T-helper 9 cell (primary cell): ENCODE measurements around the gene CYP17A1.

Experiments
- DNase-seq: peaks from one replicate; pipeline ENCODE4 v3.0.0-alpha.2; 2020

The CYP17A1 gene

GRCh38 chr10:102802920-102803534 lies 34.2 kb downstream of the CYP17A1 start:
- no peak for DNase-seq

DNA sequence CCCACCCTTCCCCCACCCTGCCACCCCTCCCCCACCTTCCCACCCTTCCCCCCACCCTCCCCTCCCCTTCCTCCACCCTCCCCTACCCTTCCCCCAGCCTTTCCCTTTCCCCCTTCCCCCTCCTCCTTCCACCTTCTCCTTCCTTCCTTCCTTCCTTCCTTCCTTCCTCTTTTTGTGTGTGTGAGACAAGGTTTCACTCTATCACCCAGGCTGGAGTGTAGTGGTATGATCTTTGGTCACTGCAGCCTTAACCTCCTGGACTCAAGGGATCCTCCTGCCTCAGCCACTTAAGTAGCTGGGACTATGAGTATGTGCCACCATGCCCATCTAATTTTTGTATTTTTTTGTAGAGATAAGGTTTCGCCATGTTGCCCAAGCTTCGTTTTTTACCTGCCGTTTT lies 35.2 kb downstream of the CYP17A1 start:
- DNase-seq, result no peak

DNA sequence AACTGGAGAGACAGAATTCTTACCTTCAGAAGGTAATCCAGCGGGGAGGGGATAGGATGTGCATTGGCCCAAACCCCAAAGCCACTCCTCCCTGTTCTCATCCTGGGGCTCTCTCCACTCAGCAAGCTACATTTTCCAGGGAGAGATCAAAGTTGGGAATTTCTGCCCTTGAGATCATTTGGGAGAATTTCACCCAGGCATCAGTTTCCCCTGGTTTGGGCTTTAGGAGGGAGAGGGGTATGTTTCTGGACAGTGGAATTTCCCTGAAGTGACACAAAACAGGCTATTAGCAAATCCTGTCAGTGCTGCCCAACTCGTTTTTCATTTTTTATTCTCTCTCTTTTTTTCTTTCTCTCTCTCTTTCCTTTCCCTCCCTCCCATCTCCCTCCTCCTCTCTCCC lies 35.7 kb downstream of the CYP17A1 start:
- no peak for DNase-seq

- no peak for DNase-seq
These were observed 36.4 kb downstream of the CYP17A1 start for GRCh38 chr10:102800611-102801335.

GRCh38 chr10:102799691-102800471 lies 37.3 kb downstream of the CYP17A1 start:
- DNase-seq, result no peak

- peak; percentile 4 for DNase-seq
These were observed 40.6 kb downstream of the CYP17A1 start for GRCh38 chr10:102796407-102797176.

GRCh38 chr10:102795453-102796406 lies 41.5 kb downstream of the CYP17A1 start:
- DNase-seq, result no peak

GRCh38 chr10:102791754-102792395 lies 45.3 kb downstream of the CYP17A1 start:
- no peak for DNase-seq

- no peak for DNase-seq
These were observed 51.4 kb downstream of the CYP17A1 start for GRCh38 chr10:102785818-102786217.

GRCh38 chr10:102783568-102783967 lies 53.6 kb downstream of the CYP17A1 start:
- no peak for DNase-seq

- DNase-seq, result no peak
These were observed 54.3 kb downstream of the CYP17A1 start for GRCh38 chr10:102782673-102783551.

DNA sequence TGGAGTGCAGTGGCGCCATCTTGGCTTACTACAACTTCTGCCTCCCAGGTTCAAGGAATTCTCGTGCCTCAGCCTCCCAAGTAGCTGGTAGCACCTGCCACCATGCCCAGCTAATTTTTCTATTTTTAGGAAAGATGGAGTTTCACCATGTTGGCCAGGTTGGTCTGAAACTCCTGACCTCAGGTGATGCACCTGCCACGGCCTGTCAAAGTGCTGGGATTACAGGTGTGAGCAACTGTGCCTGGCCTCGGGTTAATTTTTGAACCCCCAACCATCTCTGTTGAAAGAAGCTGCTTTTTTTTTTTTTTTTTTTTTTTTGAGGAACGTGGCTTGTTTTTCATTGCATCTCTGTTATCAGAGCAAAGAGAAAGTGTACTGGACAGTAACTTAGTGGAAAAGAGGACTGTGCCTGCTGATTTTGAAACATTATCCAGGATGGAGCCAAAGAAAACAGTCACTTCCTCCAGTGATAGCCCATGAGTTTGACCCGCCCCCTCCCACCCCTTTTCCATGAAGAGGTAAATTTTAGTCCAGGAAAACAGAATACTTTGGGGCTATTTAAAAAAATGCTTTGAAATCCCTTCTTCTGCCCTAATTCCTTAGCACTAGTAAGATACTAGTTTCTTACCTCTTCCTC lies 55.2 kb downstream of the CYP17A1 start:
- DNase-seq, result no peak

GRCh38 chr10:102781090-102781920 lies 55.9 kb downstream of the CYP17A1 start:
- no peak for DNase-seq
